ENCODE measurements around the gene FRAT2.
"Not testable (repeated sequence)": the region's sequence is repeated elsewhere in the genome, so short reads cannot be mapped to it uniquely, and the experiment has no call there.

FRAT2 gene

DNA sequence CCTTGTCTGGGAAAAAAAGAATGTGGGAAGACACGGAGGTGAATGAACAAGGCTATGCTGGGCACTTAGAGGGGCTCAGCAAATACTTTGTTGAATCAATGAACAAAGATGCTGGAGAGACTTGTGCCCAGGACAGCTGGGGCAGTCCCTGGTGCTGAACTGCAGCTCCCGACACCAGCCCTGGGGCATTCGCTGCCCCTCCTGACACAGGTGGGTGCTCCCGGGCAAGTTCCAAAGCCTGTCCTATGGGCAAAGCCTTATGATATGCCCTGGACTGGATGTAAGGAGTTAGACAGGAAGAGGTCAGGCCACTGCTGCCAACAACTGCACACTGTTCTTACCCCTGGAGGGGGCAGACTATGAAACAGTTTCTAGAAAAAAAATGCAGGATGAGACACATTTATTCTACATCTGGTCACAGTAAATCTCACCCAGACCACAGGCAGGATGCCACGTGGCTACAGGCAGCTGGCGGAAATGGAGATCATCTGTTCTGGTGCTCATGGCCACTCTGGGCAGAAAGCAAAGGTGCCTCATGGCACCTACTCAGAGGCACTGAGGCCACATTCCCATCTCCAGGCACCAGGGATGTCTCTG, 21.9 kb upstream of the FRAT2 start:
- WGBS (ENCODE audit: insufficient coverage, insufficient read length) = no CpG with 5 or more reads among the region's 6 CpGs
- DNase-seq (ENCODE audit: low read depth, low spot score) = no peak

GRCh38 chr10:97355571-97355975, 21.0 kb upstream of the FRAT2 start:
- no peaks in the 10 kb centered on the region for H3K9me3 ChIP-seq (ENCODE audit: control insufficient read depth, insufficient read depth, low read length)
- no peak for DNase-seq (ENCODE audit: low read depth, low spot score)
- peaks cover 31% of the 10 kb centered on the region for H3K36me3 ChIP-seq (ENCODE audit: control insufficient read depth, insufficient read depth, low read length)
- 0 out of 2 replicates have a peak, but pooled peaks cover 1% of the 10 kb centered on the region for H3K4me1 ChIP-seq (ENCODE audit: control insufficient read depth, insufficient read depth, low read length)
- H3K27me3 ChIP-seq (ENCODE audit: control insufficient read depth, insufficient read depth, low read length) = no peaks in the 10 kb centered on the region; the same call in 1 of the 2 replicates
- WGBS (ENCODE audit: insufficient coverage, insufficient read length) = no CpG with 5 or more reads among the region's 5 CpGs
- H3K27ac ChIP-seq (ENCODE audit: low read length) = no peak overlapping the region
- no peak overlapping the region for H3K4me3 ChIP-seq (ENCODE audit: low read length)

More for the DNA sequence above, 21.9 kb upstream of the FRAT2 start:
- no peak overlapping the region for H3K27ac ChIP-seq (ENCODE audit: low read length)
- peaks cover 31% of the 10 kb centered on the region for H3K36me3 ChIP-seq (ENCODE audit: control insufficient read depth, insufficient read depth, low read length)
- H3K4me1 ChIP-seq (ENCODE audit: control insufficient read depth, insufficient read depth, low read length) = 0 out of 2 replicates have a peak, but pooled peaks cover 1% of the 10 kb centered on the region
- H3K9me3 ChIP-seq (ENCODE audit: control insufficient read depth, insufficient read depth, low read length) = no peaks in the 10 kb centered on the region
- no peaks in the 10 kb centered on the region; the same call in 1 of the 2 replicates for H3K27me3 ChIP-seq (ENCODE audit: control insufficient read depth, insufficient read depth, low read length)
- no peak overlapping the region for H3K4me3 ChIP-seq (ENCODE audit: low read length)

DNA sequence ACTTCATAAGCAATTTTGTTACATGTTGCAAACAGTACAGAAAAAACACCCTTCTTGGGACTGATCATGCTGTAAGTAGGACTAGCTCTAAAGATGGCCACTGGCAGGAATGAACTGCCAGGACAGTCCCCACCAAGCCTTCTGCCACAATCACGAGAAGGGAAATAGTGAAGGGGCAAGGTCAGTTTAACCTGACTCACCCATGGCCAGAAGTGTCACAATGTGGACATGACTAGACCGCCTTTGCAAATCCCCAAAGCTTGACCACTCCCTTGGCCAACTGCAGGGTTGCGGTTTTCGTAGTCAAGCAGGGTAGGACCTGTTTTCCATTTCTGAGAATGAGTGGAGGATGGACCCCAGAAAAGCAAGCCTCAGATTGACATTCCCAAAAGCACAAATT, 19.4 kb upstream of the FRAT2 start:
- no peaks in the 10 kb centered on the region; the same call in 1 of the 2 replicates for H3K27me3 ChIP-seq (ENCODE audit: control insufficient read depth, insufficient read depth, low read length)
- H3K9me3 ChIP-seq (ENCODE audit: control insufficient read depth, insufficient read depth, low read length) = no peaks in the 10 kb centered on the region
- no peak overlapping the region for H3K27ac ChIP-seq (ENCODE audit: low read length)
- peaks cover 17% of the 10 kb centered on the region for H3K36me3 ChIP-seq (ENCODE audit: control insufficient read depth, insufficient read depth, low read length)
- DNase-seq (ENCODE audit: low read depth, low spot score) = no peak
- no CpG with 5 or more reads among the region's 4 CpGs for WGBS (ENCODE audit: insufficient coverage, insufficient read length)
- H3K4me1 ChIP-seq (ENCODE audit: control insufficient read depth, insufficient read depth, low read length) = 0 out of 2 replicates have a peak, but pooled peaks cover 1% of the 10 kb centered on the region
- no peak overlapping the region for H3K4me3 ChIP-seq (ENCODE audit: low read length)

DNA sequence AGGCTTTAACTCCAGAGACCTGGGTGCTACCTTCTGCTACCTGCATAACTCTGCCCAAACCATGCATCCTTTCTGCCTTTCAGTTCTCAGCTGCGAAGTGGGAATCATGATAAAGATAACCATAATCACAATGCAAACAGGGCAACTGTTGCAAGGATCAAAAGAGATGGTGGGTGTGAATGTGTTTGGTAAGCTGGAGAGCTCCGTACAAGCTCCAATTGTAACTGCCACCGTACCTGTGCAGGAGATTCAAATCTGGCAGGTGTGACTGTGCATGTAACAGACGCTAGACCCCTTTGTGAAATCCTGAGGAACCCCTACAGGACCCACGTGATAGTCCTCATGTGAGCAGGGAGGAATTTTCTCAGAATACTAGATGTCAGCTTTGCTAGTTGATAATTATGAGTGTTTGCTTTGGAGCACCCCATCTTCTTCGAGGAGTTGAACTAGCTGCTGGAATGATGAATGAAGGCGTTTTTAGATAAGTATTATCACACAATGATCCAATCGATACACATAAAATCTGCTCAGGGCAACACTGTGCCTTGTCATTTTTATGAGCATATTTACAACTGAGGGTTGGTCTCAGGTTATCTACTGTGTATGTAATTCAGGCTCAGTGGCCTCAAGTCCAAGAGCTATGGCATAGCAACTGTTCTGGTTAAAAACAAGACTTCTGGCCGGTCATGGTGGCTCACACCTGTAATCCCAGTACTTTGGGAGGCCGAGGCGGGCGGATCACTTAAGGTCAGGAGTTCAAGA, 15.4 kb upstream of the FRAT2 start:
- Histone ChIP-seq H3K27ac (ENCODE audit: low read length) (no peak overlapping the region), H3K36me3 (ENCODE audit: control insufficient read depth, insufficient read depth, low read length) (no peaks in the 10 kb centered on the region), H3K4me3 (ENCODE audit: low read length) (no peak overlapping the region), H3K27me3 (ENCODE audit: control insufficient read depth, insufficient read depth, low read length) (no peaks in the 10 kb centered on the region), H3K9me3 (ENCODE audit: control insufficient read depth, insufficient read depth, low read length) (no peaks in the 10 kb centered on the region), H3K4me1 (ENCODE audit: control insufficient read depth, insufficient read depth, low read length) (no peaks in the 10 kb centered on the region)
- DNase-seq (ENCODE audit: low read depth, low spot score) = no peak
- no CpG with 5 or more reads among the region's 12 CpGs for WGBS (ENCODE audit: insufficient coverage, insufficient read length)

DNA sequence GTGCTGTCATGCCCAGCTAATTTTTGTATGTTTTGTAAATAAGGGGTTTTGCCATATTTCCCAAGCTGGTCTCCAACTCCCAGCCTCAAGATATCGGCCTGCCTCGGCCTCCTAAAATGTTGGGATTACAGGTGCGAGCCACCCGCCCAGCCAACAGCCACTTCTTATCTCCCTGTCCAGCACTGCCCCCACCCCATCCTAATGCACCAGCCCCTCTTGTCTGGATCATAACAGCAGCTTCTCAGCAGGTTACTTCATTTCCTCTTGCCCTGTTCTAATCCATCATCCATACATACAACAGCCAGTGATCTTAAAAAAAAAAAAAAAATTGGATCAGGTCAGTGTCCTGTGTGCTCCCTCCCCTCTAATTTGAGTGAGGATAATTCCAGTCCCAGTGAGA, 12.8 kb upstream of the FRAT2 start:
- DNase-seq (ENCODE audit: low read depth, low spot score) = no peak
- Histone ChIP-seq H3K4me1 (ENCODE audit: control insufficient read depth, insufficient read depth, low read length) (no peaks in the 10 kb centered on the region), H3K36me3 (ENCODE audit: control insufficient read depth, insufficient read depth, low read length) (no peaks in the 10 kb centered on the region), H3K9me3 (ENCODE audit: control insufficient read depth, insufficient read depth, low read length) (no peaks in the 10 kb centered on the region), H3K4me3 (ENCODE audit: low read length) (no peak overlapping the region), H3K27me3 (ENCODE audit: control insufficient read depth, insufficient read depth, low read length) (no peaks in the 10 kb centered on the region), H3K27ac (ENCODE audit: low read length) (no peak overlapping the region)
- no CpG with 5 or more reads among the region's 4 CpGs for WGBS (ENCODE audit: insufficient coverage, insufficient read length)

DNA sequence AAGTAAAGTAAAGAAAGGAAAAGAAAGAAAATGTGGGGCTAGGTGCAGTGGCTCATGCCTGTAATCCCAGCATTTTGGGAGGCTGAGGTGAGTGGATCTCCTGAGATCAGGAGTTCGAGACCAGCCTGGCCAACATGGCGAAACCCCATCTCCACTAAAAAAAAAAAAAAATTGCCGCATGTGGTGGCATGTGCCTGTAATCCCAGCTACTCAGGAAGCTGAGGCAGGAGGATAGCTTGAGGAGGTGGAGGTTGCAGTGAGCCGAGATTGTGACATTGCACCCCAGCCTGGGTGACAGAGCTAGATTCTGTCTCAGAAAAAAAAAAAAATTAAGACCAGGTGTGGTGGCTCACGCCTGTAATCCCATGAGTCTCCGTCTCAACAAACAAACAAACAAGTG, 9.1 kb upstream of the FRAT2 start:
- H3K27me3 ChIP-seq (ENCODE audit: control insufficient read depth, insufficient read depth, low read length); DNase-seq (ENCODE audit: low read depth, low spot score); H3K4me3 ChIP-seq (ENCODE audit: low read length); H3K9me3 ChIP-seq (ENCODE audit: control insufficient read depth, insufficient read depth, low read length); H3K4me1 ChIP-seq (ENCODE audit: control insufficient read depth, insufficient read depth, low read length); H3K36me3 ChIP-seq (ENCODE audit: control insufficient read depth, insufficient read depth, low read length); H3K27ac ChIP-seq (ENCODE audit: low read length): not testable (repeated sequence)
- WGBS (ENCODE audit: insufficient coverage, insufficient read length) = no CpG with 5 or more reads among the region's 6 CpGs

- no peak for DNase-seq (ENCODE audit: low read depth, low spot score)
- no peaks in the 10 kb centered on the region for H3K36me3 ChIP-seq (ENCODE audit: control insufficient read depth, insufficient read depth, low read length)
- no peak overlapping the region for H3K27ac ChIP-seq (ENCODE audit: low read length)
- H3K4me1 ChIP-seq (ENCODE audit: control insufficient read depth, insufficient read depth, low read length) = no peaks in the 10 kb centered on the region
- H3K4me3 ChIP-seq (ENCODE audit: low read length) = no peak overlapping the region
- whole genome bisulfite sequencing (ENCODE audit: insufficient coverage, insufficient read length) = no CpG with 5 or more reads among the region's 2 CpGs
- no peaks in the 10 kb centered on the region for H3K27me3 ChIP-seq (ENCODE audit: control insufficient read depth, insufficient read depth, low read length)
- H3K9me3 ChIP-seq (ENCODE audit: control insufficient read depth, insufficient read depth, low read length) = no peaks in the 10 kb centered on the region
Measured at GRCh38 chr10:97341416-97341815, 6.9 kb upstream of the FRAT2 start.

DNA sequence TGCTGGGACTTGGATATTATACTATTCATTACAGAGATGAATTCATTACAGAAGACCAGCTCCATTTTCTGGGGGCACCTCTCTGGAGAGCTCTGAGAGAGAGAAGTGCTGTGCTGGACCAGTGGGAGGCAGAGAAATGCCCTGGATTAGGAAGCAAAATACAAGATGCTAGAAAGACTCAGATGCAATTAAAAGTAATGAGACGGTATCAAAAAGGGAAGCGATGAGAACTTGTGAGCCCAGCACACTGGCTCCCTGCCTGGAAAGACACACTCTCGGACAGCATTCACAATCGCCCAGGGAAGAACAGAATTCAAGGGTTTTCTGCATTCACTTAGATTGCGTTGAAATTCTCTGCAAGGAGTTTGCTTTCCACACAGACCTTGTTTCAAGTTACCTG, 3.5 kb upstream of the FRAT2 start:
- no CpG with 5 or more reads among the region's 5 CpGs for WGBS (ENCODE audit: insufficient coverage, insufficient read length)
- Histone ChIP-seq H3K4me1 (ENCODE audit: control insufficient read depth, insufficient read depth, low read length) (no peaks in the 10 kb centered on the region), H3K4me3 (ENCODE audit: low read length) (no peak overlapping the region), H3K9me3 (ENCODE audit: control insufficient read depth, insufficient read depth, low read length) (no peaks in the 10 kb centered on the region), H3K27ac (ENCODE audit: low read length) (no peak overlapping the region), H3K27me3 (ENCODE audit: control insufficient read depth, insufficient read depth, low read length) (no peaks in the 10 kb centered on the region), H3K36me3 (ENCODE audit: control insufficient read depth, insufficient read depth, low read length) (0 out of 2 replicates have a peak, but pooled peaks cover 4% of the 10 kb centered on the region)
- DNase-seq (ENCODE audit: low read depth, low spot score) = no peak

DNA sequence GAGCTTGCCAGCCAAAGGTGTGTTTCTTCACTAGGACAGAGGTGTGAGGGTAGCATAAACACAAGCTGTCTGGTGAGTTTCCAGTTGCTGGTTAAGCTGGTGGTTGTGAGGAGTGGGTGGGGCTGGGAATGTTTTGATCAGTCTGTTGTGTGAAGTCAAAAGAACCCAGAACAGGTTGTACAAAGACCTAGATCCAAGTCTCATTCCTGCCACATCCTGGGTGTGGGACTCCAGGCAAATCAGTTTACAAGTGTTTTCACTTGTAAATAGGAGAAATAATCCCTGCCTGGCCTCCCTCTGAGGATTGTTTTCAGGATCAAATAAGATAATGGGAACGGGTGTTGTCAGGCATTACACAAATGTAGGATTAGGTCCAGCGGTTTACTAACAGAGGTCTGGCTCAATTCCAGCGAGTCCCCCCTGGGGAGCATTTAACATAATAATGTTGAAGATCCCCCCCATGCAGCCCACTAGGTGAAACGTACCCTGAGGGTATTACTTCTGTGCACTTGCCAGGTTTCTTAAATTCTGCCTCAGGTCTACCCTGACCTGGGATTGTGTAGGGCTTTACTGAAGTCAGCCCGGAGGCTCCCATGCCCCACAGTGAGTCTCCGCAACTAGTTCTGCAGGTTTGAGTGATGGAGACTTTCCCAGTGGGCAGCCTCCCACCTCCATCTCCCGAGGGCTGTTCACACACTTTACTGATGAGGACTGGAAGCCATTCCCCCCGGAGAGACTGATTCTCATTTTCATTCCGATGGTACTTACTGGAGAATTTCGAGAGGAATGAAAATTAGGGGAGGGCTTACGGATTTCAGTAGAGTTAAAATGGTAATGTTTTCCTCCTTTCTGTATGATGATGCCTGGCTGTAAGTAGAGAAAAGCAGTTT, 2.7 kb upstream of the FRAT2 start:
- H3K4me1 ChIP-seq (ENCODE audit: control insufficient read depth, insufficient read depth, low read length) = no peaks in the 10 kb centered on the region
- peak overlapping the region; percentile 22 for H3K27ac ChIP-seq (ENCODE audit: low read length)
- no peak overlapping the region for H3K4me3 ChIP-seq (ENCODE audit: low read length)
- DNase-seq (ENCODE audit: low read depth, low spot score) = peak; percentile 78
- H3K9me3 ChIP-seq (ENCODE audit: control insufficient read depth, insufficient read depth, low read length) = no peaks in the 10 kb centered on the region
- no CpG with 5 or more reads among the region's 11 CpGs for WGBS (ENCODE audit: insufficient coverage, insufficient read length)
- no peaks in the 10 kb centered on the region for H3K27me3 ChIP-seq (ENCODE audit: control insufficient read depth, insufficient read depth, low read length)
- H3K36me3 ChIP-seq (ENCODE audit: control insufficient read depth, insufficient read depth, low read length) = 0 out of 2 replicates have a peak, but pooled peaks cover 4% of the 10 kb centered on the region

- H3K27ac ChIP-seq (ENCODE audit: low read length) = no peak overlapping the region
- no peaks in the 10 kb centered on the region for H3K27me3 ChIP-seq (ENCODE audit: control insufficient read depth, insufficient read depth, low read length)
- no peaks in the 10 kb centered on the region for H3K4me1 ChIP-seq (ENCODE audit: control insufficient read depth, insufficient read depth, low read length)
- no peaks in the 10 kb centered on the region for H3K9me3 ChIP-seq (ENCODE audit: control insufficient read depth, insufficient read depth, low read length)
- 0 out of 2 replicates have a peak, but pooled peaks cover 4% of the 10 kb centered on the region for H3K36me3 ChIP-seq (ENCODE audit: control insufficient read depth, insufficient read depth, low read length)
- DNase-seq (ENCODE audit: low read depth, low spot score) = no peak
- H3K4me3 ChIP-seq (ENCODE audit: low read length) = no peak overlapping the region
- WGBS (ENCODE audit: insufficient coverage, insufficient read length) = no CpG with 5 or more reads among the region's 5 CpGs
Measured at GRCh38 chr10:97336446-97336845, 1.9 kb upstream of the FRAT2 start.
